Esophagus squamous epithelium (tissue), 5 donors: ENCODE measurements around the gene TMEM9. TPM values are rescaled to one million over a fixed set of nuclear protein-coding genes. Genes with fewer than 3 reads are reported as not detected.

Source experiments
- DNase-seq: peaks from one replicate; lab custom pipeline; 2025; lab: John Stamatoyannopoulos, UW
- H3K27ac ChIP-seq, 4 donors: fragments of 200-600 bp; sonication (generic); one replicate each; pipeline ENCODE4 v1.5.1; 2016 to 2019; ENCODE audit warnings: mild to moderate bottlenecking in 1 of 4
- H3K27me3 ChIP-seq, 4 donors: fragments of 200-600 bp; sonication (generic); 1 replicate in 3 of 4; 2 replicates in 1 of 4; pipeline versions ENCODE4 v1.5.1 to v1.6.0; 2017 to 2021; ENCODE audit warnings: antibody characterized with exemption in 1 of 4
- H3K36me3 ChIP-seq, 3 donors: fragments of 200-600 bp; sonication (generic); one replicate each; pipeline ENCODE4 v1.5.1; 2016 to 2019
- H3K4me1 ChIP-seq, 3 donors: fragments of 200-600 bp; sonication (generic); one replicate each; pipeline ENCODE4 v1.5.1; 2017 to 2019
- H3K4me3 ChIP-seq, 4 donors: fragments of 200-600 bp; sonication (generic); 1 replicate in 3 of 4; 2 replicates in 1 of 4; pipeline ENCODE4 v1.5.1; 2016 to 2019; ENCODE audit warnings: mild to moderate bottlenecking in 2 of 4, moderate library complexity in 1 of 4
- H3K9me3 ChIP-seq, 3 donors: fragments of 200-600 bp; sonication (generic); one replicate each; pipeline ENCODE4 v1.5.1; 2016 to 2019
- CTCF ChIP-seq, 6 experiments: fragments of 450-650 bp in 4 of 6; fragments of 200-600 bp in 2 of 6; sonication (generic) in 2 of 6; IDR thresholded peaks; one replicate each; pipeline ENCODE4 v1.5.1; 2016 to 2019; ENCODE audit warnings: antibody characterized with exemption in 6 of 6, mild to moderate bottlenecking in 4 of 6, moderate library complexity in 4 of 6
- POLR2A ChIP-seq, 4 donors: fragments of 450-650 bp; IDR thresholded peaks; one replicate each; pipeline ENCODE4 v1.6.1; 2017; ENCODE audit warnings: antibody characterized with exemption in 4 of 4, mild to moderate bottlenecking in 4 of 4, moderate library complexity in 3 of 4
- WGBS, 2 donors: methylation state at CpG; one replicate each; pipeline ENCODE4 v1.1.5; 2018; 5-methylcytosine and 5-hydroxymethylcytosine counted together
- intact Hi-C: fragments of 100-400 bp; cut with DNase I; formaldehyde crosslinking; loops from one replicate; pipeline ENCODE4 v1.15.0; 2022
- total RNA-seq, 4 donors: library from RNA; depleted of rRNA; stranded (reverse); fragments of >200 nt; gene quantifications; one replicate each; pipeline ENCODE4 v1.1.0, GENCODE V29; 2016
- donor health status: DM: yes; HTN: yes; CAD: no.

TMEM9 gene
- total RNA-seq, 4 donors from 2014 or later: 17.7 to 62.3 (median 30.3) TPM

DNA sequence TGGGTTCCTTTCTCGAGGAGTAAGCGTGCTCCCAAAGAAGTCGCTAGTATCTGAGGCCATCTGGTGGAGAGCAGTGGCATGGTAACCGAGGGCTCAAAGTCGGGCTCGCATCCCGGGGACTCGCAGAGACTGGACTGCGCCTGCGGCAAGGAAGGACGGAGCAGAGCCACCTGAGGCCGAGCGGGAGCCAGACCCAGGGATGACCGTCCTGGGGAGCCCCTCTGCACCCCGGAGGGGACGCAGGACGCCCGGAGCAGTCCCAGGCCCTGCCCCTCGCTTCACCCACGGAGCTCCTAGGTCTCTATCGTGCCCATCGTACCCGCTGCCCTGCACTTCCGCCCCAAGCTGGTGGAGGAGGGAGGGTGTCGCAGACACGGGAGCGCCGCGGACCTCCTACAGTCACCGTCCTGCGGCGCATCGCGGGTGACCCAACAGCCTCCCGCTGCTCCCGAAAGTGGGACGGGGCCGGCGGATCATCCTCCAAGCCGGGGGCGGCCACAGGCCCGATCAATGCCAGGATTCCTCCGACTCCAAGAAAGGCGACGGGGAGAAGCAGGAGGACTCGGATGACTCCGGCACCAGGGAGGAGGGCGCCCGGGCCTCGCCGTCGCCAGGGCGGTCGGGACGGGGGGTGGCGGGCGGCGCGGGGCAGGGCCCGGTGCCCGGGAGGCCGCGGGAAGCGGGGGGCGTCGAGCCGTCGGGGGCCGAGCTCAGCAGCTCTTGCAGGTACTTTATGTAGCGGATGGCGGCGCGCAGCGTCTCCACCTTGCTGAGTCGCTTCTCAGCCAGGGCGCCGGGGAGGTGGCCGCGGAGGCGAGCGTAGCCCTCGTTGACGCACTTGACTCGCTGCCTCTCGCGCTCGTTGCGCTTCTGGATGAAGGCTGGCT, 39.8 kb downstream of the TMEM9 start:
- Histone ChIP-seq H3K4me3 (peak overlapping the region; percentile 35 to 82 (median 56)), H3K9me3 (no peaks in the 10 kb centered on the region), H3K27me3 (peaks cover 0 to 60% (median 2%) of the 10 kb centered on the region in 4 donors), H3K4me1 (peaks cover 6 to 17% (median 10%) of the 10 kb centered on the region in 3 donors), H3K36me3 (no peaks in the 10 kb centered on the region), H3K27ac (peak overlapping the region in 3 of 4 donors; percentile 31 to 79 (median 34))
- TF ChIP-seq POLR2A (IDR thresholded peaks at IDR 0.05) (peak in 1 of 4 donors; percentile 28), CTCF (IDR thresholded peaks at IDR 0.05) (peak; percentile 58 to 85 (median 78))
- WGBS, 2 donors: 2% methylated on average over 21 of the region's 88 CpGs; no CpG with 5 or more reads in 1 of the 2 donors
- DNase-seq: peak; percentile 19
- intact Hi-C loops: loop anchor here (5.0 kb wide), 1 partner anchor 142 kb away; no protein-coding TSS in a partner anchor

DNA sequence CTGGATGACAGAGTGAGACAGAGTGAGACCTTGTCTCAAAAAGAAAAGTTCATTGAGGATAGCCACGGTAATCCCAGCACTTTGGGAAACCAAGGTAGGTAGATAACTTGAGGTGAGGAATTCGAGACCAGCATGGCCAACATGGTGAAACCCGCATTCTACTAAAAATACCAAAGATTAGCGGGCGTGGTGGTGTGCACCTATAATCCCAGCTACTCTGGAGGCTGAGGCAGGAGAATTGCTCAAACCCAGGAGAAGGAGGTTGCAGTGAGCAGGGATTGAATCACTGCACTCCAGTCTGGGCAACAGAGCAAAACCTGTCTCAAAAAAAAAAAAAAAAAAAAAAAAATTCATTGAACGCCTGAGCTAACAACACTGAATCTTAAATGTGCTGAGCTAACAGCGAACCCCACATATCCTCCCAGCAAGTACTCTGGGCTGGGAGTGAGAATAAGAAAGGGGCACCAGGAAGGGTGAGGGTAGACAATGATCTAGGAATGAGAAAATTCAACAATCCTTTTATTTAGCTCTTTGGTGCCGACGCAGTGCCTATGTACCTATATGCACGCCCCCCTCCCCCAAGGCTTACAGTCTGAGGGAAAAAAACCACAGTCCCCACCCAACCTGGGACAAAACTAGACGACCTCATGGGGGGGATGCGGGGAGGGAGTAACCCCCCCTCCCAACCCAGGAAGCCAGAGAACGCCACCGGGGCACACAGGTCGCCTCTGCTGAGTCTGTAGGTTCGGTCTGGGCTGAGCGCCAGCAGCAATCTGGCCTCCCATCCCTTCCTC, 40.6 kb downstream of the TMEM9 start:
- Histone ChIP-seq H3K9me3 (no peaks in the 10 kb centered on the region), H3K4me3 (peak overlapping the region; percentile 35 to 82 (median 56)), H3K27ac (peak overlapping the region in 2 of 4 donors; percentile 34 to 79), H3K36me3 (no peaks in the 10 kb centered on the region), H3K4me1 (peaks cover 6 to 17% (median 10%) of the 10 kb centered on the region in 3 donors), H3K27me3 (peaks cover 0 to 54% (median 2%) of the 10 kb centered on the region in 4 donors)
- no peak for DNase-seq
- WGBS, 2 donors: 37 to 40% methylated on average over 13 to 17 of the region's 17 CpGs
- intact Hi-C loops: loop anchor here (5.0 kb wide), 1 partner anchor 141 kb away; no protein-coding TSS in a partner anchor
- TF ChIP-seq POLR2A (IDR thresholded peaks at IDR 0.05) (no peak), CTCF (IDR thresholded peaks at IDR 0.05) (no peak)

DNA sequence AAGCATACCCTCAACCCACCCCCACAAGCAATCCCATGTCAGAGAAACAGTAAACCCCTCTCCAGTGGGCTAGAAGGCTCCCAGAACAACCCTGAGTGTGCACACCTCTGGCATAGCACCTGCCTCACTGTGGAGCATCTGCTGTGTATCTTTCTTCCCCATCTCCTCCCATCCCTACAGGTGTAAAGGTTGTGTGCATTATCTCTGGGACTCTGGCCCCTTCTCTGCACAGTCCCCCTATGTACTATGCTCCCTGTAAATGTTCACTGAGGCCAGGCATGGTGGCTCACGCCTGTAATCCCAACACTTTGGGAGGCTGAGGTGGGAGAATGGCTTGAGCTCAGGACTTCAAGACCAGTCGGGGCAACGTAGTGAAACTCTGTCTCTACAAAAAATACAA, 41.3 kb downstream of the TMEM9 start:
- peaks cover 0 to 52% (median 2%) of the 10 kb centered on the region in 4 donors for H3K27me3 ChIP-seq
- H3K4me1 ChIP-seq: peaks cover 6 to 17% (median 10%) of the 10 kb centered on the region in 3 donors
- intact Hi-C loops: loop anchor here (5.0 kb wide), 1 partner anchor 141 kb away; no protein-coding TSS in a partner anchor
- no peaks in the 10 kb centered on the region for H3K9me3 ChIP-seq
- WGBS, 2 donors: 54 to 86% methylated on average over 3 of the region's 3 CpGs
- no peak for TF ChIP-seq POLR2A (IDR thresholded peaks at IDR 0.05)
- TF ChIP-seq CTCF (IDR thresholded peaks at IDR 0.05): no peak
- H3K27ac ChIP-seq: no peak overlapping the region
- H3K36me3 ChIP-seq: no peaks in the 10 kb centered on the region
- no peak overlapping the region for H3K4me3 ChIP-seq
- DNase-seq: no peak

DNA sequence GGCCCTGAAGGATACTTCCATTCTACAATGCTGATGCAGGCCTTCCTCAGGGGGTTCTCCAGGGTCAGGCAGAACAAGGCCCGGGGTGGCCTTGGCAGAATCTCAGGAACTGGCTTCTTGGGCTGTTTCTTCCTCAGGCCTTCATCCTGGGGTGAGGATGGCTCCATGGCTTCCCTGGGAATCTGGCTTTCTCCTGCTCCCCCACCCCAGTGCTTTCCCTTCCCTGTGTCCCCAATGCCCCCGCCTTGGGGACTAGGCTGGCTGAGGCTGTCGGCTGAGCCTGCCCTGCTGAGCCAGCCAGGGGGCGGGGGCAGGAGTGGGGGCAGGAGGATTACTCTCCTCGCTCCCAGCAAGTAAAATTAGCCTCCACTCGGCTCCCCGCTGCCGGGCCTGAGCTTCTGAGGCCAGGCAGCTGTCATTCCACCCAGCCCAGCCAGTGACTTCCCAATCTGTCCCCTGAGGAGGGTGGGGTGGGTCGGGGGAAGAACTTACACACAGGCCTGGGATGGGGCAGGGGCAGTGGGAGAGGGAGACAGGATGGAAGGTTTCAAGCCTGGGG, 42.0 kb downstream of the TMEM9 start, which contains the start of gene CACNA1S:
TSS of gene CACNA1S (minus strand) at position 254 of the 559 bp plus-strand sequence. CDS start at position 167, 87 bp downstream.
- WGBS, 2 donors: 80% methylated on average over 2 of the region's 9 CpGs; no CpG with 5 or more reads in 1 of the 2 donors
- no peaks in the 10 kb centered on the region for H3K9me3 ChIP-seq
- H3K36me3 ChIP-seq: no peaks in the 10 kb centered on the region
- TF ChIP-seq POLR2A (IDR thresholded peaks at IDR 0.05): no peak
- no peak for TF ChIP-seq CTCF (IDR thresholded peaks at IDR 0.05)
- intact Hi-C loops: loop anchor here (5.0 kb wide), 1 partner anchor 140 kb away; no protein-coding TSS in a partner anchor
- H3K4me1 ChIP-seq: peaks cover 6 to 17% (median 10%) of the 10 kb centered on the region in 3 donors
- no peak within 1 kb of the TSS for H3K27ac ChIP-seq
- H3K4me3 ChIP-seq: no peak within 1 kb of the TSS
- DNase-seq: no peak
- H3K27me3 ChIP-seq: peaks cover 0 to 48% (median 2%) of the 10 kb centered on the region in 4 donors
